ENCODE results near the gene CFAP20. TPM values are rescaled to one million over a fixed set of nuclear protein-coding genes. Genes with fewer than 3 reads are reported as not detected.

Gene CFAP20
- total and polyA plus RNA-seq, 2 of the 13 experiments (the other 11 are each of a cell fraction or from before 2014, with no cell fraction given) = 73.1 to 87.4 TPM

GRCh38 chr16:58129097-58129936 is at the start of gene CFAP20 (continued):
- TF ChIP-seq MLXIP (CRISPR knock-in tag; IDR thresholded peaks at IDR 0.05; ENCODE audit: borderline replicate concordance) (0 out of 2 replicates have a peak, but pooled peaks have one; percentile 58), BHLHE40 (IDR thresholded peaks at IDR 0.05; ENCODE audit: low read length) (peak; percentile 96), ELF4 (CRISPR knock-in tag; IDR thresholded peaks at IDR 0.05; ENCODE audit: borderline replicate concordance) (peak; percentile 92), SKIL (CRISPR knock-in tag; IDR thresholded peaks at IDR 0.05; ENCODE audit: borderline replicate concordance) (no peak; the same call in 1 of the 2 replicates), BRCA1 (CRISPR knock-in tag; IDR thresholded peaks at IDR 0.05) (peak; percentile 30; the same call in 1 of the 2 replicates), MTF2 (CRISPR knock-in tag; IDR thresholded peaks at IDR 0.05; ENCODE audit: borderline replicate concordance) (0 out of 2 replicates have a peak, but pooled peaks have one; percentile 39), NONO (IDR thresholded peaks at IDR 0.05) (no peak), NONO (CRISPR knock-in tag; conservative IDR thresholded peaks at IDR 0.05) (peak; percentile 89), ZNF337 (CRISPR knock-in tag; IDR thresholded peaks at IDR 0.05; ENCODE audit: borderline replicate concordance, low read depth) (peak; percentile 94; the same call in 1 of the 2 replicates), ADNP (CRISPR knock-in tag; IDR thresholded peaks at IDR 0.05) (no peak), RORA (CRISPR knock-in tag; IDR thresholded peaks at IDR 0.05) (no peak), KAT8 (CRISPR knock-in tag; IDR thresholded peaks at IDR 0.05) (peak; percentile 97), ZFP36L1 (CRISPR knock-in tag; IDR thresholded peaks at IDR 0.05) (peak; percentile 92), MATR3 (CRISPR knock-in tag; IDR thresholded peaks at IDR 0.05) (no peak), ZNF329 (CRISPR knock-in tag; IDR thresholded peaks at IDR 0.05; ENCODE audit: low read depth) (peak; percentile 72), IKZF1 (IDR thresholded peaks at IDR 0.05) (no peak)
- TF ChIP-seq, protein P1, sequence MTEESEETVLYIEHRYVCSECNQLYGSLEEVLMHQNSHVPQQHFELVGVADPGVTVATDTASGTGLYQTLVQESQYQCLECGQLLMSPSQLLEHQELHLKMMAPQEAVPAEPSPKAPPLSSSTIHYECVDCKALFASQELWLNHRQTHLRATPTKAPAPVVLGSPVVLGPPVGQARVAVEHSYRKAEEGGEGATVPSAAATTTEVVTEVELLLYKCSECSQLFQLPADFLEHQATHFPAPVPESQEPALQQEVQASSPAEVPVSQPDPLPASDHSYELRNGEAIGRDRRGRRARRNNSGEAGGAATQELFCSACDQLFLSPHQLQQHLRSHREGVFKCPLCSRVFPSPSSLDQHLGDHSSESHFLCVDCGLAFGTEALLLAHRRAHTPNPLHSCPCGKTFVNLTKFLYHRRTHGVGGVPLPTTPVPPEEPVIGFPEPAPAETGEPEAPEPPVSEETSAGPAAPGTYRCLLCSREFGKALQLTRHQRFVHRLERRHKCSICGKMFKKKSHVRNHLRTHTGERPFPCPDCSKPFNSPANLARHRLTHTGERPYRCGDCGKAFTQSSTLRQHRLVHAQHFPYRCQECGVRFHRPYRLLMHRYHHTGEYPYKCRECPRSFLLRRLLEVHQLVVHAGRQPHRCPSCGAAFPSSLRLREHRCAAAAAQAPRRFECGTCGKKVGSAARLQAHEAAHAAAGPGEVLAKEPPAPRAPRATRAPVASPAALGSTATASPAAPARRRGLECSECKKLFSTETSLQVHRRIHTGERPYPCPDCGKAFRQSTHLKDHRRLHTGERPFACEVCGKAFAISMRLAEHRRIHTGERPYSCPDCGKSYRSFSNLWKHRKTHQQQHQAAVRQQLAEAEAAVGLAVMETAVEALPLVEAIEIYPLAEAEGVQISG (CRISPR knock-in tag; IDR thresholded peaks at IDR 0.05) = peak; percentile 91
- TF ChIP-seq, protein P2, sequence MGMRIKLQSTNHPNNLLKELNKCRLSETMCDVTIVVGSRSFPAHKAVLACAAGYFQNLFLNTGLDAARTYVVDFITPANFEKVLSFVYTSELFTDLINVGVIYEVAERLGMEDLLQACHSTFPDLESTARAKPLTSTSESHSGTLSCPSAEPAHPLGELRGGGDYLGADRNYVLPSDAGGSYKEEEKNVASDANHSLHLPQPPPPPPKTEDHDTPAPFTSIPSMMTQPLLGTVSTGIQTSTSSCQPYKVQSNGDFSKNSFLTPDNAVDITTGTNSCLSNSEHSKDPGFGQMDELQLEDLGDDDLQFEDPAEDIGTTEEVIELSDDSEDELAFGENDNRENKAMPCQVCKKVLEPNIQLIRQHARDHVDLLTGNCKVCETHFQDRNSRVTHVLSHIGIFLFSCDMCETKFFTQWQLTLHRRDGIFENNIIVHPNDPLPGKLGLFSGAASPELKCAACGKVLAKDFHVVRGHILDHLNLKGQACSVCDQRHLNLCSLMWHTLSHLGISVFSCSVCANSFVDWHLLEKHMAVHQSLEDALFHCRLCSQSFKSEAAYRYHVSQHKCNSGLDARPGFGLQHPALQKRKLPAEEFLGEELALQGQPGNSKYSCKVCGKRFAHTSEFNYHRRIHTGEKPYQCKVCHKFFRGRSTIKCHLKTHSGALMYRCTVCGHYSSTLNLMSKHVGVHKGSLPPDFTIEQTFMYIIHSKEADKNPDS (CRISPR knock-in tag; IDR thresholded peaks at IDR 0.05) = no peak; the same call in 1 of the 2 replicates

All from HepG2 (cell line).